Measurements from ENCODE around the gene LIFR.

LIFR gene

DNA sequence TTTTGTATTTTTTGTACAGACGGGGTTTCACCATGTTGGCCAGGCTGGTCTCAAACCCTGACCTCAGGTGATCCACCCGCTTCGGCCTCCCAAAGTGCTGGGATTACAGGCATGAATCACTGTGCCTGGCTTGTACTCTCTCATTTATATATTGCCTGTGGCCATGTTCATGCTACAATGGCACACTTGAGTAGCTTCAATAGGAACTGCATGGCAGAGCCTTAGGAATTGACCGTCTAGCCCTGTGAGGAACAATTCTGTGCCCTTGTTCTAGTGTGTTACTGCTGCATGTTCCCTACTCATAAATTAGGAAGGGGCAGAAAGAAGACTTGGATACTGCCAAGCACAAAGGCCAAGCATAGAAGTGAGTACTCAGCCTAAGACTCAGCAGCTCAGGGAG lies 104.2 kb downstream of the LIFR start:
- Histone ChIP-seq H3K4ac (ENCODE audit: low read depth, low read length) (no peak overlapping the region), H2BK5ac (ENCODE audit: low read depth, low read length, poor library complexity) (no peak overlapping the region), H3K4me2 (ENCODE audit: low read length) (no peak overlapping the region), H2BK12ac (ENCODE audit: low read length) (no peak overlapping the region), H3K9me3 (ENCODE audit: insufficient read depth, low read depth, low read length) (peaks cover 1% of the 10 kb centered on the region), H3K36me3 (ENCODE audit: control insufficient read depth in 1 of 2, insufficient read depth in 2 of 2, low read length in 2 of 2) (no peaks in the 10 kb centered on the region), H3K9ac (ENCODE audit: low read length) (no peak overlapping the region), H3K18ac (ENCODE audit: low read length) (no peak overlapping the region), H3K23ac (ENCODE audit: low read length) (no peak overlapping the region), H3K4me1 (ENCODE audit: control insufficient read depth in 1 of 2, insufficient read depth in 2 of 2, low read length in 2 of 2) (no peaks in the 10 kb centered on the region), H2BK120ac (ENCODE audit: insufficient read depth, low read length, poor library complexity) (no peak overlapping the region), H3K79me1 (ENCODE audit: low read length) (no peaks in the 10 kb centered on the region), H3K79me2 (ENCODE audit: control insufficient read depth, insufficient read depth, low read length, poor library complexity) (no peaks in the 10 kb centered on the region), H2AK5ac (ENCODE audit: low read length) (no peak overlapping the region), H3K27ac (ENCODE audit: low read depth, low read length) (no peak overlapping the region), H3K4me3 (ENCODE audit: low read depth, low read length) (no peak overlapping the region), H3K27me3 (ENCODE audit: insufficient read depth, low read length) (no peaks in the 10 kb centered on the region), H3K14ac (ENCODE audit: low read length) (no peak overlapping the region), H4K8ac (ENCODE audit: low read depth, low read length) (no peak overlapping the region), H2AFZ (ENCODE audit: insufficient read depth, low read length, poor library complexity) (no peak overlapping the region), H4K91ac (ENCODE audit: low read depth, low read length) (no peak overlapping the region), H4K12ac (ENCODE audit: low read depth, low read length) (no peak overlapping the region)
- no peak for DNase-seq
- no CpG with 5 or more reads among the region's 4 CpGs for WGBS (ENCODE audit: extremely low coverage, insufficient coverage, insufficient read length)

GRCh38 chr5:38451074-38451725 lies 105.2 kb downstream of the LIFR start:
- Histone ChIP-seq H3K18ac (ENCODE audit: low read length) (no peak overlapping the region), H3K79me1 (ENCODE audit: low read length) (no peaks in the 10 kb centered on the region), H2BK120ac (ENCODE audit: insufficient read depth, low read length, poor library complexity) (no peak overlapping the region), H3K4me3 (ENCODE audit: low read depth, low read length) (no peak overlapping the region), H3K27ac (ENCODE audit: low read depth, low read length) (no peak overlapping the region), H3K9me3 (ENCODE audit: insufficient read depth, low read depth, low read length) (peaks cover 1% of the 10 kb centered on the region), H2AK5ac (ENCODE audit: low read length) (no peak overlapping the region), H4K12ac (ENCODE audit: low read depth, low read length) (no peak overlapping the region), H3K9ac (ENCODE audit: low read length) (no peak overlapping the region), H3K4me1 (ENCODE audit: control insufficient read depth in 1 of 2, insufficient read depth in 2 of 2, low read length in 2 of 2) (no peaks in the 10 kb centered on the region), H3K4ac (ENCODE audit: low read depth, low read length) (no peak overlapping the region), H4K8ac (ENCODE audit: low read depth, low read length) (no peak overlapping the region), H3K14ac (ENCODE audit: low read length) (no peak overlapping the region), H2BK12ac (ENCODE audit: low read length) (no peak overlapping the region), H3K79me2 (ENCODE audit: control insufficient read depth, insufficient read depth, low read length, poor library complexity) (no peaks in the 10 kb centered on the region), H3K36me3 (ENCODE audit: control insufficient read depth in 1 of 2, insufficient read depth in 2 of 2, low read length in 2 of 2) (no peaks in the 10 kb centered on the region), H2BK5ac (ENCODE audit: low read depth, low read length, poor library complexity) (no peak overlapping the region), H4K91ac (ENCODE audit: low read depth, low read length) (no peak overlapping the region), H2AFZ (ENCODE audit: insufficient read depth, low read length, poor library complexity) (no peak overlapping the region), H3K4me2 (ENCODE audit: low read length) (no peak overlapping the region), H3K23ac (ENCODE audit: low read length) (no peak overlapping the region), H3K27me3 (ENCODE audit: insufficient read depth, low read length) (no peaks in the 10 kb centered on the region)
- WGBS (ENCODE audit: extremely low coverage, insufficient coverage, insufficient read length): no CpG with 5 or more reads among the region's 9 CpGs
- no peak for DNase-seq

DNA sequence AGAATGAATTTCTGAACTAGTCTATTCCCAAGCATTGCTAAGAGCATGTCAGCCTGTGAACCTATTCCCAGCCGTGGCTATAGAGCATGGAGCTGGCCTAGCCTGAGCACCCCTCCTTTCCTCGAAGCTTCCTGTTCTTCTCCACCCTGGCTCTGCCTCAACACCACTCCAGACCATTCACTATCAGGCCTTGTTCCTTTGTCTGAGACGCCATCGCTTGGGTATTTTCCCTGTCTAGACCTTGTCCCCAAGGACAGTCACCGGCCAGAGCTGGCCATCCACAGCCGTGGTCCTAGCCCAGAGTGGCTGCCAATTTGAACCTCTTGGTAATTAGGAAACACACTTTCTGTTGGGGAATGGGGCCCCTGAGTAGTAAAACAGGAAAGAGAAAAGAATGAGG lies 105.8 kb downstream of the LIFR start:
- no CpG with 5 or more reads among the region's 6 CpGs for WGBS (ENCODE audit: extremely low coverage, insufficient coverage, insufficient read length)
- Histone ChIP-seq H3K4ac (ENCODE audit: low read depth, low read length) (no peak overlapping the region), H3K9ac (ENCODE audit: low read length) (no peak overlapping the region), H3K27me3 (ENCODE audit: insufficient read depth, low read length) (no peaks in the 10 kb centered on the region), H3K79me1 (ENCODE audit: low read length) (no peaks in the 10 kb centered on the region), H2AFZ (ENCODE audit: insufficient read depth, low read length, poor library complexity) (no peak overlapping the region), H3K4me2 (ENCODE audit: low read length) (no peak overlapping the region), H3K9me3 (ENCODE audit: insufficient read depth, low read depth, low read length) (peaks cover 1% of the 10 kb centered on the region), H2AK5ac (ENCODE audit: low read length) (no peak overlapping the region), H2BK120ac (ENCODE audit: insufficient read depth, low read length, poor library complexity) (no peak overlapping the region), H3K18ac (ENCODE audit: low read length) (no peak overlapping the region), H3K4me1 (ENCODE audit: control insufficient read depth in 1 of 2, insufficient read depth in 2 of 2, low read length in 2 of 2) (no peaks in the 10 kb centered on the region), H2BK12ac (ENCODE audit: low read length) (no peak overlapping the region), H2BK5ac (ENCODE audit: low read depth, low read length, poor library complexity) (no peak overlapping the region), H4K91ac (ENCODE audit: low read depth, low read length) (no peak overlapping the region), H3K4me3 (ENCODE audit: low read depth, low read length) (no peak overlapping the region), H3K14ac (ENCODE audit: low read length) (no peak overlapping the region), H4K12ac (ENCODE audit: low read depth, low read length) (no peak overlapping the region), H4K8ac (ENCODE audit: low read depth, low read length) (no peak overlapping the region), H3K79me2 (ENCODE audit: control insufficient read depth, insufficient read depth, low read length, poor library complexity) (no peaks in the 10 kb centered on the region), H3K27ac (ENCODE audit: low read depth, low read length) (no peak overlapping the region), H3K36me3 (ENCODE audit: control insufficient read depth in 1 of 2, insufficient read depth in 2 of 2, low read length in 2 of 2) (no peaks in the 10 kb centered on the region), H3K23ac (ENCODE audit: low read length) (no peak overlapping the region)
- DNase-seq: no peak

DNA sequence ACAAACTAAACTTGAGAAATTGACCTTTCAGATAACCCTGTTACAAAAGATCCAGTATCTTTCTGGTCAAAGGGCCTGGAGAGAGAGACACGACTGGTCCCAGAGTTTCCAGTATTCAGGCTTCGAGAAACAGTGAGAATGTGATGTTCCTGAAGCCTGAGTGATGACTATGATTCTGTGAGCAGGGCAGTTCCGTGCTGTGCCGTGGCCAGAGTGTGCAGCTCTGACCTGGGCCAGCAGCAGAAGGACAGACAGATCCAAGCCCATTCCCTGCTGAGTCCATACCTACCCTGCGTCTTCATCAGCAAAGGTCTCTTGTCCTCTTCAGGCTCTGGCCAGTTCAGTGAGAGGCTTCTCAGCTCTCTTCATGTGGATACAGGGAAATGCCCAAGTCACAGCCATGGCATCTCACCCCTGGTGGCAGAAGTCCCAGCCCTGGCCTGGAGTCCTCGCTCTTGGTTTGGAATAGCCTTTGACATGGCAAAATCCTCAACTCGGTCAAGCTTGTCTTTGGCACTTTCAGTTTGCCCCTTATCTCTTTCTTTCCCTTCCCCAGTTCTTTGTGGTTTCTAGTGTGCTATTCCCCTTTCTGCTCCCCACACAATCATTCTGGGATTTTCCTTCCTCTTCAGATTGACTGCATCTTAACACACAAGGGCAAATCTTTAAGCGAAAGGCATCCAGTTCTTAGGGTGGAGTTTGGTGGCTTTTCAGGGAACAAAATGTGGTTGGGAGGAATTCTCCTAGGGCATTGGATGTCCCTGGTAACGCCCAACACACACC lies 107.7 kb downstream of the LIFR start:
- Histone ChIP-seq H4K12ac (ENCODE audit: low read depth, low read length) (no peak overlapping the region), H3K4me1 (ENCODE audit: control insufficient read depth in 1 of 2, insufficient read depth in 2 of 2, low read length in 2 of 2) (no peaks in the 10 kb centered on the region), H3K27me3 (ENCODE audit: insufficient read depth, low read length) (no peaks in the 10 kb centered on the region), H4K91ac (ENCODE audit: low read depth, low read length) (no peak overlapping the region), H3K4me3 (ENCODE audit: low read depth, low read length) (no peak overlapping the region), H2BK12ac (ENCODE audit: low read length) (no peak overlapping the region), H3K79me2 (ENCODE audit: control insufficient read depth, insufficient read depth, low read length, poor library complexity) (no peaks in the 10 kb centered on the region), H3K4ac (ENCODE audit: low read depth, low read length) (no peak overlapping the region), H3K14ac (ENCODE audit: low read length) (no peak overlapping the region), H3K27ac (ENCODE audit: low read depth, low read length) (no peak overlapping the region), H3K18ac (ENCODE audit: low read length) (no peak overlapping the region), H3K9me3 (ENCODE audit: insufficient read depth, low read depth, low read length) (peaks cover 1% of the 10 kb centered on the region), H3K4me2 (ENCODE audit: low read length) (no peak overlapping the region), H2AK5ac (ENCODE audit: low read length) (no peak overlapping the region), H3K23ac (ENCODE audit: low read length) (no peak overlapping the region), H2BK120ac (ENCODE audit: insufficient read depth, low read length, poor library complexity) (no peak overlapping the region), H2AFZ (ENCODE audit: insufficient read depth, low read length, poor library complexity) (no peak overlapping the region), H2BK5ac (ENCODE audit: low read depth, low read length, poor library complexity) (no peak overlapping the region), H3K9ac (ENCODE audit: low read length) (no peak overlapping the region), H4K8ac (ENCODE audit: low read depth, low read length) (no peak overlapping the region), H3K36me3 (ENCODE audit: control insufficient read depth in 1 of 2, insufficient read depth in 2 of 2, low read length in 2 of 2) (no peaks in the 10 kb centered on the region), H3K79me1 (ENCODE audit: low read length) (no peaks in the 10 kb centered on the region)
- no CpG with 5 or more reads among the region's 9 CpGs for WGBS (ENCODE audit: extremely low coverage, insufficient coverage, insufficient read length)
- DNase-seq: no peak
